Activated T-helper 2 cell treated with anti-CD3 and anti-CD28 coated beads, Interferon-gamma antibody, Interleukin-2, Interleukin-4, amounts not matched to agents 10 μg/mL and 5 μg/mL and 100 μg/mL, durations not matched to agents 14 hours and 24 hours and 36 hours (primary cell): ENCODE measurements around the gene AAMDC. TPM values are rescaled to one million over a fixed set of nuclear protein-coding genes. Genes with fewer than 3 reads are reported as not detected.
A peak's percentile ranks its signal among the peaks of the same experiment; 100 is the strongest.

ENCODE experiments used
- DNase-seq: peaks from one replicate; pipeline ENCODE4 v3.0.0; 2021; ENCODE audit warnings: low spot score
- H3K27ac Mint-ChIP-seq: one replicate; pipeline ENCODE4 v1.8.0; 2021; ENCODE audit warnings: mixed read lengths
- H3K27me3 Mint-ChIP-seq: one replicate; pipeline ENCODE4 v1.8.0; 2021; ENCODE audit warnings: low read depth, mixed read lengths
- H3K36me3 Mint-ChIP-seq: one replicate; pipeline ENCODE4 v1.8.0; 2021; ENCODE audit warnings: low read depth, mixed read lengths
- H3K4me1 Mint-ChIP-seq: one replicate; pipeline ENCODE4 v1.8.0; 2021; ENCODE audit warnings: low read depth, mixed read lengths
- H3K4me3 Mint-ChIP-seq: one replicate; pipeline ENCODE4 v1.8.0; 2021; ENCODE audit warnings: low read depth, mild to moderate bottlenecking, moderate library complexity, mixed read lengths
- H3K9me3 Mint-ChIP-seq: one replicate; pipeline ENCODE4 v1.8.0; 2021; ENCODE audit warnings: mixed read lengths
- intact Hi-C: fragments of 100-400 bp; cut with micrococcal nuclease; formaldehyde crosslinking; loops from one replicate; pipeline ENCODE4 v1.15.1; 2023
- total RNA-seq: library from RNA; stranded (reverse); gene quantifications from 2 replicates; pipeline ENCODE4 v1.2.3, GENCODE V29; 2022

AAMDC gene
- total RNA-seq: 3.0 and 3.6 TPM in 2 replicates

- Mint-ChIP-seq H3K27me3 (no peaks in the 10 kb centered on the region), H3K9me3 (no peaks in the 10 kb centered on the region), H3K4me3 (peak within 1 kb of the TSS; percentile 99), H3K4me1 (peaks cover 29% of the 10 kb centered on the region), H3K36me3 (peaks cover 4% of the 10 kb centered on the region), H3K27ac (peak within 1 kb of the TSS; percentile 94)
- intact Hi-C loops: loop anchor here (1.0 to 5.0 kb wide), 6 partner anchors 38 to 1438 kb away; partner anchors contain the start of genes CLNS1A, GVQW3, INTS4 and KCTD21
- peak; percentile 96 for DNase-seq
Observed at GRCh38 chr11:77820565-77821348, at the start of gene AAMDC, which contains the start of gene RSF1. TSS of gene AAMDC (plus strand) at chr11:77821144. CDS start at chr11:77842497, 21,353 bp downstream. TSS of gene RSF1 (minus strand) at chr11:77820722. CDS start at chr11:77820714, 8 bp downstream.

- intact Hi-C loops: loop anchor here (2.0 to 5.0 kb wide), 2 partner anchors 223 to 611 kb away; no protein-coding TSS in a partner anchor
- DNase-seq: no peak
- Mint-ChIP-seq H3K27ac (no peak overlapping the region), H3K4me1 (peaks cover 24% of the 10 kb centered on the region), H3K4me3 (no peak overlapping the region), H3K36me3 (peaks cover 7% of the 10 kb centered on the region), H3K9me3 (no peaks in the 10 kb centered on the region), H3K27me3 (no peaks in the 10 kb centered on the region)
Observed at GRCh38 chr11:77775936-77776335, 45.0 kb upstream of the AAMDC start.

- Mint-ChIP-seq H3K27me3 (no peaks in the 10 kb centered on the region), H3K27ac (no peak overlapping the region), H3K4me3 (no peak overlapping the region), H3K36me3 (peaks cover 4% of the 10 kb centered on the region), H3K9me3 (no peaks in the 10 kb centered on the region), H3K4me1 (peaks cover 19% of the 10 kb centered on the region)
- DNase-seq: no peak
- intact Hi-C loops: loop anchor here (2.0 to 5.0 kb wide), 2 partner anchors 222 to 611 kb away; no protein-coding TSS in a partner anchor
Observed at GRCh38 chr11:77776455-77776854, 44.5 kb upstream of the AAMDC start.

GRCh38 chr11:77778118-77778517 is 42.8 kb upstream of the AAMDC start:
- peaks cover 8% of the 10 kb centered on the region for H3K36me3 Mint-ChIP-seq
- peaks cover 9% of the 10 kb centered on the region for H3K4me1 Mint-ChIP-seq
- no peak overlapping the region for H3K4me3 Mint-ChIP-seq
- no peak overlapping the region for H3K27ac Mint-ChIP-seq
- no peaks in the 10 kb centered on the region for H3K9me3 Mint-ChIP-seq
- no peak for DNase-seq
- intact Hi-C loops: loop anchor here (5.0 kb wide), 1 partner anchor 609 kb away; no protein-coding TSS in a partner anchor
- H3K27me3 Mint-ChIP-seq: no peaks in the 10 kb centered on the region

GRCh38 chr11:77778549-77778948 is 42.4 kb upstream of the AAMDC start:
- H3K4me3 Mint-ChIP-seq: no peak overlapping the region
- peak overlapping the region; percentile 60 for H3K27ac Mint-ChIP-seq
- H3K9me3 Mint-ChIP-seq: no peaks in the 10 kb centered on the region
- intact Hi-C loops: loop anchor here (5.0 kb wide), 1 partner anchor 609 kb away; no protein-coding TSS in a partner anchor
- H3K4me1 Mint-ChIP-seq: peaks cover 9% of the 10 kb centered on the region
- peaks cover 9% of the 10 kb centered on the region for H3K36me3 Mint-ChIP-seq
- DNase-seq: no peak
- no peaks in the 10 kb centered on the region for H3K27me3 Mint-ChIP-seq

- Mint-ChIP-seq H3K27ac (no peak overlapping the region), H3K36me3 (peaks cover 9% of the 10 kb centered on the region), H3K9me3 (no peaks in the 10 kb centered on the region), H3K4me1 (peaks cover 9% of the 10 kb centered on the region), H3K27me3 (no peaks in the 10 kb centered on the region), H3K4me3 (no peak overlapping the region)
- DNase-seq: no peak
- intact Hi-C loops: loop anchor here (5.0 kb wide), 2 partner anchors 42 to 607 kb away; partner anchors contain the start of genes AAMDC and RSF1
Observed at GRCh38 chr11:77779935-77780334, 41.0 kb upstream of the AAMDC start.

- no peak overlapping the region for H3K27ac Mint-ChIP-seq
- DNase-seq: no peak
- H3K27me3 Mint-ChIP-seq: no peaks in the 10 kb centered on the region
- intact Hi-C loops: loop anchor here (5.0 kb wide), 1 partner anchor 39 kb away; the partner anchor contains the start of genes AAMDC and RSF1
- H3K36me3 Mint-ChIP-seq: peaks cover 6% of the 10 kb centered on the region
- H3K9me3 Mint-ChIP-seq: no peaks in the 10 kb centered on the region
- H3K4me3 Mint-ChIP-seq: no peak overlapping the region
- H3K4me1 Mint-ChIP-seq: peaks cover 13% of the 10 kb centered on the region
Observed at GRCh38 chr11:77783025-77783424, 37.9 kb upstream of the AAMDC start.

GRCh38 chr11:77784572-77784971 is 36.4 kb upstream of the AAMDC start:
- no peak overlapping the region for H3K4me3 Mint-ChIP-seq
- H3K36me3 Mint-ChIP-seq: peaks cover 6% of the 10 kb centered on the region
- peaks cover 18% of the 10 kb centered on the region for H3K4me1 Mint-ChIP-seq
- DNase-seq: no peak
- no peak overlapping the region for H3K27ac Mint-ChIP-seq
- no peaks in the 10 kb centered on the region for H3K27me3 Mint-ChIP-seq
- H3K9me3 Mint-ChIP-seq: no peaks in the 10 kb centered on the region
- intact Hi-C loops: loop anchor here (5.0 kb wide), 1 partner anchor 38 kb away; the partner anchor contains the start of genes AAMDC and RSF1

GRCh38 chr11:77789061-77789730 is 31.7 kb upstream of the AAMDC start:
- intact Hi-C loops: no loop called here
- Mint-ChIP-seq H3K4me1 (peaks cover 18% of the 10 kb centered on the region), H3K4me3 (no peak overlapping the region), H3K36me3 (peaks cover 42% of the 10 kb centered on the region), H3K27me3 (no peaks in the 10 kb centered on the region), H3K27ac (no peak overlapping the region), H3K9me3 (peaks cover 34% of the 10 kb centered on the region)
- no peak for DNase-seq

GRCh38 chr11:77789731-77790476 is 31.0 kb upstream of the AAMDC start:
- H3K4me3 Mint-ChIP-seq: no peak overlapping the region
- H3K9me3 Mint-ChIP-seq: peaks cover 39% of the 10 kb centered on the region
- peaks cover 23% of the 10 kb centered on the region for H3K4me1 Mint-ChIP-seq
- no peaks in the 10 kb centered on the region for H3K27me3 Mint-ChIP-seq
- DNase-seq: no peak
- intact Hi-C loops: no loop called here
- no peak overlapping the region for H3K27ac Mint-ChIP-seq
- H3K36me3 Mint-ChIP-seq: peaks cover 49% of the 10 kb centered on the region

- H3K36me3 Mint-ChIP-seq: peaks cover 51% of the 10 kb centered on the region
- peaks cover 39% of the 10 kb centered on the region for H3K9me3 Mint-ChIP-seq
- intact Hi-C loops: no loop called here
- no peak for DNase-seq
- H3K4me3 Mint-ChIP-seq: no peak overlapping the region
- no peaks in the 10 kb centered on the region for H3K27me3 Mint-ChIP-seq
- peaks cover 23% of the 10 kb centered on the region for H3K4me1 Mint-ChIP-seq
- H3K27ac Mint-ChIP-seq: no peak overlapping the region
Observed at GRCh38 chr11:77791301-77791700, 29.6 kb upstream of the AAMDC start.

- Mint-ChIP-seq H3K4me1 (peaks cover 17% of the 10 kb centered on the region), H3K27me3 (no peaks in the 10 kb centered on the region), H3K9me3 (peaks cover 39% of the 10 kb centered on the region), H3K36me3 (peaks cover 68% of the 10 kb centered on the region), H3K4me3 (no peak overlapping the region), H3K27ac (no peak overlapping the region)
- intact Hi-C loops: no loop called here
- DNase-seq: no peak
Observed at GRCh38 chr11:77793972-77794371, 27.0 kb upstream of the AAMDC start.
